SU-DHL-6 (cell line): ENCODE results near the gene DOCK1.

Source experiments
- H2AFZ ChIP-seq: fragments of 200-600 bp; sonication (generic); 2 replicates; pipeline ENCODE4 v1.6.1; 2014; ENCODE audit warnings: low read depth, mild to moderate bottlenecking, moderate library complexity, mixed read lengths, antibody characterized with exemption, low read length; ENCODE audit not compliant: severe bottlenecking
- H3F3A ChIP-seq: fragments of 200-600 bp; shearing (Covaris generic); 2 replicates; pipeline ENCODE4 v1.6.0; 2016; ENCODE audit warnings: antibody characterized with exemption, mild to moderate bottlenecking; ENCODE audit not compliant: insufficient read depth
- H3K27ac ChIP-seq: fragments of 200-600 bp; sonication (generic); 2 replicates; pipeline ENCODE4 v1.5.1; 2016; ENCODE audit warnings: low read depth, mild to moderate bottlenecking, low read length, moderate library complexity, mixed read lengths
- H3K27me3 ChIP-seq: fragments of 200-600 bp; sonication (generic), shearing (Covaris generic); 2 replicates; pipeline ENCODE4 v1.6.0; 2014; ENCODE audit warnings: mild to moderate bottlenecking, low read length
- H3K36me3 ChIP-seq: fragments of 200-600 bp; sonication (generic); 2 replicates; pipeline ENCODE4 v1.6.1; 2014; ENCODE audit warnings: mild to moderate bottlenecking, low read length, mixed read lengths
- H3K4me2 ChIP-seq: fragments of 300-600, 200-600 bp; shearing (Covaris generic), sonication (generic); 2 replicates; pipeline ENCODE4 v1.6.0; 2014; ENCODE audit warnings: low read length, low read depth, mild to moderate bottlenecking; ENCODE audit not compliant: poor library complexity, severe bottlenecking
- H3K4me3 ChIP-seq: fragments of 200-600 bp; sonication (generic); 2 replicates; pipeline ENCODE4 v1.5.1; 2014; ENCODE audit warnings: antibody characterized with exemption, low read length, mild to moderate bottlenecking, mixed read lengths; ENCODE audit not compliant: insufficient read depth, poor library complexity, severe bottlenecking
- H3K79me2 ChIP-seq: fragments of 200-600 bp; sonication (generic); 2 replicates; pipeline ENCODE4 v1.6.1; 2014; ENCODE audit warnings: mild to moderate bottlenecking, low read length, moderate library complexity; ENCODE audit not compliant: insufficient read depth
- H3K9ac ChIP-seq: fragments of 200-600 bp; sonication (generic); 2 replicates; pipeline ENCODE4 v1.7.0; 2014; ENCODE audit warnings: mild to moderate bottlenecking, low read length
- H3K9me2 ChIP-seq: fragments of 200-600 bp; sonication (generic); replicated peaks from 2 replicates; pipeline ENCODE4 v1.6.1; 2014; ENCODE audit warnings: low read length; ENCODE audit not compliant: insufficient read depth
- H3K9me3 ChIP-seq: fragments of 200-600 bp; sonication (generic); 2 replicates; pipeline ENCODE4 v1.6.1; 2014; ENCODE audit warnings: low read length, mixed read lengths; ENCODE audit not compliant: insufficient read depth
- H4K20me1 ChIP-seq: fragments of 200-600 bp; sonication (generic); 2 replicates; pipeline ENCODE4 v1.6.1; 2014; ENCODE audit warnings: low read depth, mild to moderate bottlenecking, antibody characterized with exemption, low read length, moderate library complexity, mixed read lengths
- CTCF ChIP-seq: fragments of 200-600 bp; sonication (generic); IDR thresholded peaks from one replicate; pipeline ENCODE4 v1.5.1; 2017; ENCODE audit warnings: antibody characterized with exemption, mild to moderate bottlenecking, low read length, moderate library complexity; ENCODE audit not compliant: insufficient read depth, poor library complexity, severe bottlenecking
- EZH2phosphoT487 ChIP-seq: fragments of 200-600 bp; sonication (generic), shearing (Covaris generic); conservative IDR thresholded peaks from 2 replicates; pipeline ENCODE4 v1.6.1; 2018; ENCODE audit warnings: mild to moderate bottlenecking, antibody characterized with exemption, low read length, moderate library complexity, mixed read lengths

The DOCK1 gene

GRCh38 chr10:127267442-127267841 lies 362.2 kb downstream of the DOCK1 start:
- no peaks in the 10 kb centered on the region; the same call in 1 of the 2 replicates for H3K9me3 ChIP-seq
- TF ChIP-seq EZH2phosphoT487 (no peak), CTCF (no peak)
- no peaks in the 10 kb centered on the region for H3K27me3 ChIP-seq
- no peaks in the 10 kb centered on the region for H3K79me2 ChIP-seq
- no peaks in the 10 kb centered on the region for H3K36me3 ChIP-seq
- H3K9me2 ChIP-seq: no peaks in the 10 kb centered on the region
- no peak overlapping the region for H3K9ac ChIP-seq
- H2AFZ ChIP-seq: no peak overlapping the region
- H3K4me3 ChIP-seq: no peak overlapping the region
- H3K27ac ChIP-seq: no peak overlapping the region
- no peak overlapping the region for H3K4me2 ChIP-seq
- no peaks in the 10 kb centered on the region for H3F3A ChIP-seq
- no peaks in the 10 kb centered on the region for H4K20me1 ChIP-seq

- H3K36me3 ChIP-seq: no peaks in the 10 kb centered on the region
- no peak overlapping the region for H3K4me2 ChIP-seq
- no peaks in the 10 kb centered on the region for H3K27me3 ChIP-seq
- no peak overlapping the region for H3K27ac ChIP-seq
- H4K20me1 ChIP-seq: no peaks in the 10 kb centered on the region
- H3K9me3 ChIP-seq: no peaks in the 10 kb centered on the region
- no peaks in the 10 kb centered on the region for H3K79me2 ChIP-seq
- H3K9me2 ChIP-seq: no peaks in the 10 kb centered on the region
- H3K9ac ChIP-seq: no peak overlapping the region
- H2AFZ ChIP-seq: no peak overlapping the region
- no peak for TF ChIP-seq EZH2phosphoT487
- TF ChIP-seq CTCF: no peak
- no peak overlapping the region for H3K4me3 ChIP-seq
- no peaks in the 10 kb centered on the region for H3F3A ChIP-seq
Observed at GRCh38 chr10:127272076-127272475, 366.8 kb downstream of the DOCK1 start.

GRCh38 chr10:127275272-127275671 lies 370.0 kb downstream of the DOCK1 start:
- no peaks in the 10 kb centered on the region for H3K27me3 ChIP-seq
- H3K27ac ChIP-seq: no peak overlapping the region
- H3K9me3 ChIP-seq: no peaks in the 10 kb centered on the region
- H3K9ac ChIP-seq: no peak overlapping the region
- H3K36me3 ChIP-seq: no peaks in the 10 kb centered on the region
- no peak overlapping the region for H2AFZ ChIP-seq
- H3K4me3 ChIP-seq: no peak overlapping the region
- H3K4me2 ChIP-seq: no peak overlapping the region
- H3K9me2 ChIP-seq: no peaks in the 10 kb centered on the region
- H3F3A ChIP-seq: no peaks in the 10 kb centered on the region
- H4K20me1 ChIP-seq: no peaks in the 10 kb centered on the region
- no peaks in the 10 kb centered on the region for H3K79me2 ChIP-seq
- TF ChIP-seq CTCF (no peak), EZH2phosphoT487 (no peak)
